ENCODE results near the gene IRF2BP2.
A peak's percentile ranks its signal among the peaks of the same experiment; 100 is the strongest.

Gene IRF2BP2

DNA sequence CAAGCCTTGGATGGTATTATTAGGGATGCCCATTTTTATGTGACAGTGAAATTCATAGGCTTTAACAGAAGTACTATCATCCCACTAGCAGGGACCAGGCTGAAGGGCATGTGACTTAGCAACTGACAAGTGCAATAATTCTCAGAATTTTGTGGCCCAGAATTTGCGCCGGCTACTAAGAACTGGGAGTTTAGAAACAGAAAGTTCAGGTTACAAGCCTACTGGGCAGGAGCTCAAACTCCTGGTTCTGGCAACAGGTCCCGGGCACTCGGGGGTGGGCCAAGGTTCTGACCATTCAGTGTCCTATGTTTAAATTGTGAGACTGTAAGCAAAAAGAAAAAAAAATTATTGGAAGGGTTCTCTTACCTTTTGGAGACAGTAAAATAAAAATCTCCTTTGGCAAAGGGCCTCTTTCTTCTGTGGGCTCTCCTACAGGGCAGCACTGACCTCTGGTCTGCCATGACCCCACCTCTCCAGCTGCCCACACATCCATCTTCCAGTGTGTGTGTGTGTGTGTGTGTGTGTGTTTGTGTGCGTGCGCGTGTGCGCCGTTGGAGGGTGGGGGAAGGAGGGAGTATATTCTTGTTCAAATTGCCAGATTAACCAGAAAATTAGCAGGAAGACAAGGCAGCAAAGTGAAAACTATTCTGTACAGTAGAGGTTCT is 26.1 kb downstream of the IRF2BP2 start:
- TF ChIP-seq, protein P1, sequence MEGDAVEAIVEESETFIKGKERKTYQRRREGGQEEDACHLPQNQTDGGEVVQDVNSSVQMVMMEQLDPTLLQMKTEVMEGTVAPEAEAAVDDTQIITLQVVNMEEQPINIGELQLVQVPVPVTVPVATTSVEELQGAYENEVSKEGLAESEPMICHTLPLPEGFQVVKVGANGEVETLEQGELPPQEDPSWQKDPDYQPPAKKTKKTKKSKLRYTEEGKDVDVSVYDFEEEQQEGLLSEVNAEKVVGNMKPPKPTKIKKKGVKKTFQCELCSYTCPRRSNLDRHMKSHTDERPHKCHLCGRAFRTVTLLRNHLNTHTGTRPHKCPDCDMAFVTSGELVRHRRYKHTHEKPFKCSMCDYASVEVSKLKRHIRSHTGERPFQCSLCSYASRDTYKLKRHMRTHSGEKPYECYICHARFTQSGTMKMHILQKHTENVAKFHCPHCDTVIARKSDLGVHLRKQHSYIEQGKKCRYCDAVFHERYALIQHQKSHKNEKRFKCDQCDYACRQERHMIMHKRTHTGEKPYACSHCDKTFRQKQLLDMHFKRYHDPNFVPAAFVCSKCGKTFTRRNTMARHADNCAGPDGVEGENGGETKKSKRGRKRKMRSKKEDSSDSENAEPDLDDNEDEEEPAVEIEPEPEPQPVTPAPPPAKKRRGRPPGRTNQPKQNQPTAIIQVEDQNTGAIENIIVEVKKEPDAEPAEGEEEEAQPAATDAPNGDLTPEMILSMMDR (IDR thresholded peaks at IDR 0.05; ENCODE audit: low read depth, low read length, missing control alignments) = no peak
- DNase-seq (ENCODE audit: low read depth) = no peak
- H3K4me3 ChIP-seq (ENCODE audit: low read depth, low read length) = no peak overlapping the region

DNA sequence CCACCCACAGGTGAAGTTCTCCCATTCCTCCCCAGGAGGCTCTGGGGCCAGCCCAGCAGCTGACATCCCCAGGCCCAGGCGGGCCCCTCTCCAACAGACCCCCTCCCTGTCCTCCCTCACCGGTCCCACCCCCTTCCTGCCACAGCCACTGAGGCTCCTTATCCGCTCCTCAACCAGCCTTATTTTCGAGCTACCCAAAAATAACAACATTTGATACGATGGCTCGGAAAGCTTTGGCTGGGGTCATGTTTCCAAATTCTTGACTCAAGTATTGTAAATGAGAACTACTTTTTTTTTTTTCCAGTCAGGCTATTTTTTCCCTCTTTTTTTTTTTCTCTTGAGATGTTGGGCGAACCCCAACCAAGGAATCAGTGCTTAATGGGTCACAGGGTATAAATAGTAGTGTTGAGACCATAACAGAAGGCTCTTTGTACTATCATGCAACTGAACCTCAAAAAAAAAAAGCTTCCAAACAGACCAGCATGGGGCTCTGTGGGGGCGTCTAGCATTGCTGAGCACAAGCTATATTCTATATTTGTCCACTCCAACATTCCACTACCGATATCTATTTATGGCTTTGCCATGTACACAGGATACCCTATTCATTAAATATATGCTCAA is 27.2 kb downstream of the IRF2BP2 start:
- no peak for DNase-seq (ENCODE audit: low read depth)
- TF ChIP-seq, protein P1 (IDR thresholded peaks at IDR 0.05; ENCODE audit: low read depth, low read length, missing control alignments) = no peak
- H3K4me3 ChIP-seq (ENCODE audit: low read depth, low read length) = no peak overlapping the region

DNA sequence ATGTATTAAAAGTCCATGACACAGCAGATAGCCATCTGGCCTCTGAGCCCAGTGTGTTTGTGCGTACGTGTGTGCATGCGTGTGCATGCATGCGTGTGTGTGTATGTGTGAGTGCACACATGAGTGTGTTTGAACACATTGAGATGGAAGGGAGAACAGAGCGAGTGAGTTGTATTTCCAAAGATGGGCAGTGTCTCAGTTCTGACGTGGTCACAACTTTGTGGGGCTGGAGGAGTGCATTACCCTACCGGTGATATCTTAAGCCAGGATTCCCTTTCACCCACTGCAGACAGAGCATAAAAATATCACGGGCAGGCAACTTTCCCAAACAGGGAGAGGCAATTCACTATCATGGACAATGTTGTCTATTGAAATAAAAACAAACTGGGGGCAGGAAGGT is 27.8 kb downstream of the IRF2BP2 start:
- no peak for DNase-seq (ENCODE audit: low read depth)
- TF ChIP-seq, protein P1 (IDR thresholded peaks at IDR 0.05; ENCODE audit: low read depth, low read length, missing control alignments) = no peak
- H3K4me3 ChIP-seq (ENCODE audit: low read depth, low read length) = no peak overlapping the region

DNA sequence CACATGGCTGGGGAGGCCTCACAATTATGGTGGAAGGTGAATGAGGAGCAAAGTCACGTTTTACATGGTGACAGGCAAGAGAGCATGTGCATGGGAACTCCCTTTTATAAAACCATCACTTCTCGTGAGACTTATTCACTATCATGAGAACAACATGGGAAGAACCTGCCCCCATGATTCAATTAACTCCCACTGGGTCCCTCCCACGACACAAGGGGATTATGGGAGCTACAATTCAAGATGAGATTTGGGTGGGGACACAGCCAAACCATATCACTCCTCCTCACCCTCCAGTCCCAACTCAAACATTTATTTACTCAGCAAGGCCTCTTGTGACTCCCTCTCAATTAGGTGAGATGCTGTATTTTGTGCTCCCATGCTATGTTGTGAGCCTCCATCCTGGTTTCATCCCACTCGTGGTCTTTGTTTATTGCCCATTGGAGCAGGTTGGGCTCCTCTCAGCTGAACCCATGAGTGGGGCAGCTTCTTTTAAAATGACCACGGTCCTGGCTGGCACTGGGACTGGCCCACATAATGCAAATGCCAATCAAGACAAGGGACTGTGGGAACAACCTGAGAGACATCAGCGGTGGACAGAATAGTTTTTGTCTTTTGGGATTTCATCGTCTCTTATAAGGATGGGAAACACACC is 28.8 kb downstream of the IRF2BP2 start:
- no peak for DNase-seq (ENCODE audit: low read depth)
- TF ChIP-seq, protein P1 (IDR thresholded peaks at IDR 0.05; ENCODE audit: low read depth, low read length, missing control alignments) = no peak
- no peak overlapping the region for H3K4me3 ChIP-seq (ENCODE audit: low read depth, low read length)

DNA sequence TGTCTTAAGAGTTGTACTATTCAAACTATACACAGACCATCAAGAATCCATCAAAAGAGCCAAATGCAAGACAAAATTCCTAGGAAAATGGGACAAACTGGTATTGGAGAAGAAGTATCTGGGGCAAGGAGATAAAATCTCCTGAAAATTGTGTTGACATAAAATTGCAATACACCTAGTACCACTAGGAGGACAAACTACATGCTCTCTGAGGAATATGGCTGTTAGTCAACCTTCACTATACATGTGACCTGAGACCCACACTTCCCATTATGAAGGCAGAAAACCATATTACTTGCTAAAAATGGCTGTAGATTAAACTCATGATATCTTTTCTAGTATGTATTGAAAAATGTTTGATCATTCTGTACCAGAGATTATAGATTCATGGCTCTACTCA is 30.0 kb downstream of the IRF2BP2 start:
- H3K4me3 ChIP-seq (ENCODE audit: low read depth, low read length) = no peak overlapping the region
- TF ChIP-seq, protein P1 (IDR thresholded peaks at IDR 0.05; ENCODE audit: low read depth, low read length, missing control alignments) = peak; percentile 46
- no peak for DNase-seq (ENCODE audit: low read depth)

DNA sequence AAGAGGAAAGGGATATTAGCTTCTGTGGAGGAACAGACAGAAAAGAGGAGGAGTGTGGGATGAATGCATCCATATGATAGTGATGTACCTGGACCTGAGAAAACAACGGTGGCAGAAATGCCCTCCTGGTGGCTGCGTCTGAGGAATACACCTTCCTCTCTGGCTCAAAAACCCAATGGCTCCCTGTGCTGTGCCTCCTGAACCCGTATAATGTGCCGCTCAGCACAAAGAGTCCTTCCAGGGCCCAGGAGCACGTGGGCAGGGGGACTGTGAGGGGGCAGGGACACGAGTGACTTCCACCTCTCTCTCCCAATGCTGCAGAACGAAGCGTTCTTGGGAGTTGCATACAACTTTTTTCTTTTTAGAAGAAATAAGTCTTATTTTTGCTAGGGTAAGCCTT is 31.2 kb downstream of the IRF2BP2 start:
- no peak overlapping the region for H3K4me3 ChIP-seq (ENCODE audit: low read depth, low read length)
- TF ChIP-seq, protein P1 (IDR thresholded peaks at IDR 0.05; ENCODE audit: low read depth, low read length, missing control alignments) = no peak
- no peak for DNase-seq (ENCODE audit: low read depth)
